DMS53 treated with DMSO at 0.1 percent for 48 hours (cell line): ENCODE measurements around the gene HARS2.
"Not testable (repeated sequence)": the region's sequence is repeated elsewhere in the genome, so short reads cannot be mapped to it uniquely, and the experiment has no call there.

Experiments used
- DNase-seq: peaks from one replicate; lab custom pipeline; 2025; ENCODE audit not compliant: unreplicated experiment; lab: John Stamatoyannopoulos, UW

Gene HARS2, protein sequence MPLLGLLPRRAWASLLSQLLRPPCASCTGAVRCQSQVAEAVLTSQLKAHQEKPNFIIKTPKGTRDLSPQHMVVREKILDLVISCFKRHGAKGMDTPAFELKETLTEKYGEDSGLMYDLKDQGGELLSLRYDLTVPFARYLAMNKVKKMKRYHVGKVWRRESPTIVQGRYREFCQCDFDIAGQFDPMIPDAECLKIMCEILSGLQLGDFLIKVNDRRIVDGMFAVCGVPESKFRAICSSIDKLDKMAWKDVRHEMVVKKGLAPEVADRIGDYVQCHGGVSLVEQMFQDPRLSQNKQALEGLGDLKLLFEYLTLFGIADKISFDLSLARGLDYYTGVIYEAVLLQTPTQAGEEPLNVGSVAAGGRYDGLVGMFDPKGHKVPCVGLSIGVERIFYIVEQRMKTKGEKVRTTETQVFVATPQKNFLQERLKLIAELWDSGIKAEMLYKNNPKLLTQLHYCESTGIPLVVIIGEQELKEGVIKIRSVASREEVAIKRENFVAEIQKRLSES

DNA sequence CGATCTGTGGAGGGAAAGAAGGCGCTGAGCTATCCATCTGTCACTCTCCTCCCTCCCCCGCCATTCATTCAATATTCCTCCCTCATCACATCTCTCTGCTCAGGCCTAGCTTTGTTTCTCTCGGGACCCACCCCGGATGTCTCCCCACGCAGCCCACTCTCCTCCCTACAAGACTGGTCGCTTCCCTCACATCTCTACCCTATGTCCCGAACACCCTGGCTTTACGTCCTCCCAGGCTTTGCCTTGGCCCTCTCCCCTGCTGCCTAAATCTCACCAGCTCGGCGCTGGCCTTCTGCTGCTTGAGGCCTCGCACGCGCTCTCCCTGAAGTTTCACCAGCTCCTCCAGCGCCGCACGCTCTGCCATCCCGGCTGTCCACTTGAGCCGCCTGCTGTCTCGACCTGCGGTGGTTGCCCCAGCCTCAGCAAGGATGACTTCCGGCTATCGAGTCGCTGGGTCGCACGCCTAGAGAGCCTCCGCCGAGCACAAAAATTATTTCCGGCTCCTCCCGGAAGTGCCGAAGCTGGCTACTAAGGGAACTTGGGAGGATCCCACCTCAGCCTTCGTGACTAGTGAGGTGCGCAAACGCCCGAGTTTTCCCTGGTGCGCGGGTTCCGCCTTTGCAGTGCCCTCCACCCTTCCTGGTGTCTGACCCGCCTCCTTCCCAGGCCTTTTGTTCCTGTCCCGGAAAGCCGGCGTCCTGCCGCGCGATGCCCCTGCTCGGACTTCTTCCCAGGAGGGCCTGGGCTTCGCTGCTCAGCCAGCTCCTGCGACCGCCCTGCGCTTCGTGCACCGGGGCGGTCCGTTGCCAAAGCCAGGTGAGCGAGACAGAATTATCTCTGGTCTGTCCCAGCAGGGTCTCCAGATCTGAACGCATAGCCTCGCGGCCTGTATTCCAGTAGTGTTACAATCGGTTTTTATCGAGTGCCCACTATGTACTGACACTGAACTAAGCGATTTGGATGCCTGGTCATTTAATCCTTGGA lies at the start of gene HARS2, which contains the start of gene HARS1:
Gene HARS2, plus strand, starts transcription at position 515 of the 984 bp plus-strand sequence. Its CDS starts 194 bp downstream, at position 709.
Gene HARS1, minus strand, starts transcription at position 430 of the 984 bp plus-strand sequence. Its CDS starts 66 bp downstream, at position 364.
- peak; percentile 90 for DNase-seq

DNA sequence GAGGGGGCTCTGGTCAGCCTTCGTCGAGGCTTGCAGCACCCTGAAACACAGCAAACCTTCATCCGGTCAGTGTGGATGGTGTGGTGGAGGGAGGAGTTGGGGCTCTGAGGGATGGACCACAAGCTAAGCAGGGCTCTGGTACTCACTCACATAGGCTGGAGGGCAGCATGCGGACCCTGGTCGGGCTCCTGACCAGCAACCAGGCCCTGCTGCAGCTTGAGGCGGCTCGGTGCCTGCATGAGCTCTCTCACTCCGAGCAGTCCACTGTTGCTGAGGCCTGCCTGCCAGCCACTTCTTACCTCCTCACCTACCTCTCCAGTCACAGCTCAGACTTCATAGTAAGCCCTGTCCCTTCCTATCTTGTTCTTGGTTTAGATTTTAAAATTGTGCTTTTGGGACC lies 49.5 kb upstream of the HARS2 start:
- no peak for DNase-seq

DNA sequence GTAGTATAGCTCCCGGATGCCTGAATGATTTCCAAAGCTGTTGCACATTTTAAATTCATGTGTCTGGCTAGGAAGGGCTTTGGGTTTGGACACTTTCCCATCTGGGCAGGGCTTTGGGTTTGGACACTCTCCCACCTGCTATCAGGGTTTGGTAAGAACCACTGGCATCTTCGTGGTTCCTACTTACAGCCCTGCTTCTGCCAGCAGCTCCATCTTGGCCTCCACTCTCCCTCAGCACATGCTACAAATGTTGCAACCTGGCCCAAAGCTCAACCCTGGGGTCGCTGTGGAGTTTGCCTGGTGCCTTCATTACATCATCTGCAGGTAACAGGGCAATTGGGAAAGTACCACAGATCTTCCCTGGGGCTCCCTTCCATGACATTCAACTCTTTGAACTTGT lies 48.5 kb upstream of the HARS2 start:
- DNase-seq: no peak

DNA sequence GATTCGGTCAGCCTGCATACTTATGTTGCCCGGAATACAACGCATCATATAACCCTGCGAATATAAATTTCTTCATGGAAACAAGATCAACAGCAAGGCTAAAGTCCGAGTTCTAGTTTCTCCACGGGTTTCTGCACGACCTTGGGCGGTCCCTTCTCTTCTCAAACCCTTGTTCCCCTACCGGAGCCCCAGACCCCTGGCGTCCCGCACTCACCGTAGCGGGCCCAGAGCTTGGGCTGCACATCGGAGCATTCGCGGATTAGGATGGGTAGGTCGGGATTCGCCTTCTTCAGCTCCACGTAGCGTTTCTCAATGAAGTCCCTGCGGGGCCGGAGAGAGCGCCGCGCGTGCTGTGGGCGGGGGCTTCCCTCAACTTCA lies 44.2 kb upstream of the HARS2 start:
- no peak for DNase-seq

DNA sequence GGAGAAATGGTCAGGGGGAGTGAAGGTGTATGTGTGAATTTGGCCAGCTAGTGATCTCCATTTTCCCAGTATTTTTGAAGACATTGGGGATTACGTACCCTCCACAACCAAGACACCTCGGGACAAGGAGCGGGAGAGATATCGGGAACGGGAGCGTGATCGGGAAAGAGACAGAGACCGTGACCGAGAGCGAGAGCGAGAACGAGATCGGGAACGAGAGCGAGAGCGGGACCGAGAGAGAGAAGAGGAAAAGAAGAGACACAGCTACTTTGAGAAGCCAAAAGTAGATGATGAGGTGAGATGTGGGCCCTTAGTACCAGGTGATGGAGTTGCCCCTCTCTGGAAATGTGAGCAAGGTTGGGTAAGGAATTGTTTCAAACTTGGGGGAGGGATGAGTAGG lies 32.4 kb upstream of the HARS2 start:
- DNase-seq: no peak

DNA sequence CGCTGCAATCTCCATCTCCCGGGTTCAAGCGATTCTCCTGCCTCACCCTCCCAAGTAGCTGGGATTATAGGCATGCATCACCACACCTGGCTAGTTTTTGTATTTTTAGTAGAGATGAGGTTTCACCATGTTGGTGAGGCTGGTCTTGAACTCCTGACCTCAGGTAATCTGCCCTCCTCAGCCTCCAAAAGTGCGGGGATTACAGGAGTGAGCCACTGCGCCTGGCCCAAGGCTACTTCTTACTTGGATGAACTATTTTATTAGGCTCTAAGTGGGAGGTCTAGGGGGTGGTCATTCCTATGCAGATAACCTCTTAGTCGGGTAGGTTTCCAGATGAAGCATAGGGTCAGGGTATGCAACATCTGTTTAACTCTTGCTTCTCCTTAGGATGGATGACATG lies 30.9 kb upstream of the HARS2 start:
- not testable (repeated sequence) for DNase-seq

DNA sequence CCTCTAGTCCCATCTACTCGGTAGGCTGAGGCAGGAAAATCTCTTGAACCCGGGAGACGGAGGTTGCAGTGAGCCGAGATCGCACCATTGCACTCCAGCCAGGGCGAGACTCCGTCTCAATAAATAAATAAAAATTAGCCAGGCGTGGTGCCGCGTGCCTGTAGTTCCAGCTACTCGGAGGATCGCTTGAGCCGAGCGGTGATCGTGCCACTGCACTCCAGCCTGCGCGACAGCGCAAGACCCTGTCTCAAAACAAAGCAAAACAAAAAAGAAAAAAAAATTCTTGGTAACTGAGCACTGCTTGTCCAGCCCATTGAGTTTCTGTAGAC lies 27.3 kb upstream of the HARS2 start:
- DNase-seq: no peak

DNA sequence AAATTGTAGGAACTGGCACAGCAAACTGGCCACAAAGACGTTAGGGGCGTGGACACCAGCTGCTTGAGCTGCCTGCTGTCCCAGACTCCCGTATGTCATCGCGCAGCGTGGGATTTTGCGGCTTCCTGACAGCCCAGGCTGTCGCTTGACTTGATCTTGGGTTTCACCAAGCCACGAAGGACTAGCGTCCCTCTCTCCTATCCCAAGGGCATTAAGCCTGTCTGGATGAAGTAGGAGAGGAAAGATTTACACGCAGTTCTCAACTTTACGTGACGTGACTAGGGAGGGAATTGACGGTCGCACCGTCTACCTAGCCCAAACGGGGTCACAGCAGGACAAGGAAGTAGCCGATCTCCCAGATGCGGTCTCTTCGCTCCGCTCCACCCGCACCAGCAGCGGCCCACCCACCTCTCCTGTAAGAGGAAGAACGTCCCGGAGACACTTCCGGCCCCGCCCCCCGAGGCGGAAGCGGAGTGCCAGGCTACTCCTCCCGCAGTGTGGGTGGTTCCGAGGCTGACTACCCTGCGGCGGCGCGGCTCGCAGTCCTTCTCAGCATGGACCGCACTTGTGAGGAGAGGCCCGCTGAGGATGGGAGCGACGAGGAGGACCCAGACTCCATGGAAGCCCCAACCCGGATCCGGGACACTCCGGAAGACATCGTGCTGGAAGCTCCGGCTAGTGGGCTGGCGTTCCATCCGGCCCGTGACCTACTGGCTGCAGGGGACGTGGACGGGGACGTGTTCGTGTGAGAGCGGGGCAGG lies 26.7 kb upstream of the HARS2 start, which contains the start of gene WDR55:
Gene WDR55, plus strand, starts transcription at position 546 of the 761 bp plus-strand sequence. Its CDS starts 9 bp downstream, at position 555.
- peak; percentile 94 for DNase-seq

DNA sequence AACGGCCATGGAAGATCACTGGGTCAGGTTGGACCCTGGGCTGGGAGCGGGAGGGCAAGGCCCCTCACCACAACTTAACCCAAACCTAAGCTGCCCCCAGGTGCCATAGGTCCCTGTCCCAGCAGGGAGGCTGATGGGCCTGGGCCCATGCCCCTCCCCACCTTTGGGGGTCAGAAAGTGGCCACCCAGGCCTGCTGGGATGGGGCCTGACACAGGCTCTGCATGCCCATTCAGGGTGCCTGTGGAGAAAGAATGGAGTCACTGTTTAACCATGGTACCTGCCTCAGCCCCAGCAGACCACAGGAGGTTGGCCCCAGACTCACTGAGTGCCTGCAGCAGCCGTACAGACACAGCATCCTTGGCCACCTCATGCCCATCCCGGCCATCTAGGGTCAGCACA lies 20.2 kb upstream of the HARS2 start:
- not testable (repeated sequence) for DNase-seq

DNA sequence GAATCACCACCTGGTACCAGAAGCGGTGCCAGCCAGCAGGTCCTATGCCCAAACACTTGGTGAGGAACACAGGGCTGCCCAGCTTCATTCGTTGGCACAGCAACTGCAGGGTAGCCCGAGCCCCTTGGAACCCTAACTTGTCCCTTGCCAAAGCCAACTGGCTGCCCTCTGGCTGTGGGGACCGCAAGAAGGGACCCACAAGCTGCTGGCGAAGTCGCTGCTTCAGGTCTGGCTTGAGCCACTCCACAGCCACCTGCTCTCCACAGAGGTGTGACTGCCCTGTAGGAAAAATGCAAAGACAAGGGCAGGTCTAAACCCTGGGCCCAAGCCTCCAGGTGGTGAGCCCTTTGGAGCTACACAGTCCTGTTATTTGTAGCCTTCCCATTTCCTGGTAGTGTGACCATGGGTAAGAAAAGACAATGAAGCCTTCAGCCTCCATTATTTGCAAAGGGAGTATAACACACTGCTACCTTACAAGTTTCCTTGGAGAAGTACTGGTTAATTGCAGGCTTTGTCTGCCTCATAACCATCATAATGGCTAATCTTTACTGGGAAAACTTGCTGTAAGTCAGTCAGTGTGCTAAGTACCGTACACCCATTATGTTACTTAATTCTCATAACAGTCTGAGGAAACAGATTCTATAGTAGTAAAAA lies 19.7 kb upstream of the HARS2 start:
- DNase-seq: no peak

DNA sequence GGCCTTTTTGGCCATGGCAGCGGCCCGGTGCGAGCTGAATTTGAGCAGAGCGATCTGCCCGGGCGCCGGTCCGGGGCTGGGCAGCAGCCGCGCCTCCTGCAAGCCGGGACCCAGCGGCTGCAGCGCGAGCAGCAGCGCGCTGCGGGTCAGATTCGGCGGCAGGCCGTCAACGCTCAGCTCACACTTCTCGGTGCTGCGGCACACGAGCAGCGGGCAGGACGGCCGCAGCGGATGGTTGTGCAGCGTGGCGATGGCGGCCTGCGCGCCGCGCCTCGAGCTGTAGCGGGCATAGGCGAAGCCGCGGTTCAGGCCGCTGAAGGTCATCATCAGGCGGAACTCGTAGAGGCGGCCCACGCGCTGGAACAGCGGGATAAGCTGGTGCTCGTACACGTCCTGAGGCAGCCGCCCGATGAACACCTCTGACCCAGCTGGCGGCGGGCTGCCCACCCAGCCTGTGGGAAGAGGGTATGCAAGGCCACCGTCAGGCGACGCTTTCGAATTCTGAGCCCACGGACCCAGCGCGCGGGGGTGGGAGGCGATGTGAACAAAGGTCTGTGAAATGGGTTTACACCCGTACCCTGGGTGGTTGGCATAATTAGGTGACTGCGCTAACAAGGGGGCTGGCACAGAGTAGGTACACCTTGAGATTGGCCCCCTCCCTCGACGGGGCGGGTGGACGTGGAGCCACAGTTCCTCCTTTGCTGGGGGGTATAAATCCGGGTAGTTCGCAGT lies 18.6 kb upstream of the HARS2 start:
- peak; percentile 8 for DNase-seq

DNA sequence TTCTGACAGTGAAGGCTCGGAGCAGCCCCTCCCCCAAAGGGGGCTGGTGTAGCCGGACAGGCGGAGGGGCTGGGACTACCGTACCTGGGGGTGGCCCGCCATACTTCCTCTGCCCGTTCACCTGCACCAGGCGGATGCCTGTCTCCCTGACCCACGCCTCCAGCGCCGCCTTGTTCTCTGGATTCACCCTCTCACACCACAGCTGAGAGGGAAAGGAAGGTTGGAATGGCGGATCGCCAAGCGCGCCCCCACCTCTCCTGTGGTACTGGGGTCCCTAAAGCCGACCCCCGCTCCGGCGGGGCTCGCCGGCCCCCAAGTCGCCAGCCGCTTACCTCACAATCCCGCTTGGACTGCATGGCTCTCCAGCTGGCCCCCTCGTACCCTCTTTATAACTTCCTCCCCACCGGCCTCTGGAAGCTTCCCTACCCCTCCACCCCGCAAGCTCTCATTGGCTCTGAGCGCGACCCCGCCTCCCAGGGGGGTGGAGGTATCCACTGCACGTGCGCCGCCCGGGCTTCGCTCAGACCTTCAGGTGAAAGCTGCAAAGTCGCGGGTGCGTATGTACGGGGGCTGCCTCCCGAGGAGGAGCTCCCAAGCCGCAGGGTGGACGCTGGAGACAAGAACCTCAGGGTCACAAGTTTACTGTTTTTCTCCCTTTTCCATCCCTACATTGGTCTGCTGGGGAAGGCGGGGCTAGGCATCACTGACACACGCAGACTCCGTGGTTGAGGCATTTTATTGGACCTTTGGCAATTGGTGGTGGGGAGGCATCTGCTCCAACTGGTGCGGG lies 17.9 kb upstream of the HARS2 start, which contains the start of gene DND1:
Gene DND1, minus strand, starts transcription at position 390 of the 790 bp plus-strand sequence. Its CDS starts 34 bp downstream, at position 356.
- DNase-seq: no peak

DNA sequence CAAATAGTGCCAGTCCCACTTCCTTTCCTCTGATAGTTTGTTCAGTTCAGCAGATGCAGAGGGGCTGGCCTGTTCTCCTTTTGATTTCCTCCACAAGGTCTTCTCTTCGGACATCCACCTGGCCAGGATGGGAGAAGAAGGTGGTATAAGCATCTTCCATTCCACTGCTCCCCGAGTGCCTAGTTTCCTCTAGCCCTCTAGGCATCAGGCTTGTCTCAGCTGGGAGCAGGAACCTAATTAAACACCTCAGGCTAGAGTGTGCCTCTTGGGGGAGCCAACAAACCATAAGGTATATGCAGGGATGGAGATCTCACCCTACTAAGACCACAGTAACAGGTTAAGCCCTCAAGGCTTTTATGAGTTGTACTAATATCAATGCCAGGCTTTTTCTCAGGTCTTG lies 17.0 kb upstream of the HARS2 start:
- no peak for DNase-seq

DNA sequence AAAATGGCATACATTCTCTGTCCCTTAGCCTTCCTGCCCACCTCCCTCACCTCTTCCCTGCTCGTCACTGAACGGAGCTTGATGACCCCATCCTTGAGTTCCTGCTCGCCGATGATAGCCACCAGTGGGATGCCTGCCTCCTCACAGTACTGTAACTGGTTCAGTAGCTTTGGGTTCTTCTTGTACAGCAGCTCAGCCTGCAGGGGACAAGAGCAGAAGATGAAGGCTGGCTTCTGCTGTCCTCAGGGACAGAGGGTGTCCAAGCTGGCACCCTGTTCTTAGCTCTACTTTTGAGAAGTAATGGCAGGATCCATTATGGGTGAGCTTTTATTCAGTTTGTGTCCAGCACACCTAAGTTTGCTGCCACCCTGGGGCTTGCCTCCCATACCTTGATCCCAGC lies 16.6 kb upstream of the HARS2 start:
- DNase-seq: no peak

DNA sequence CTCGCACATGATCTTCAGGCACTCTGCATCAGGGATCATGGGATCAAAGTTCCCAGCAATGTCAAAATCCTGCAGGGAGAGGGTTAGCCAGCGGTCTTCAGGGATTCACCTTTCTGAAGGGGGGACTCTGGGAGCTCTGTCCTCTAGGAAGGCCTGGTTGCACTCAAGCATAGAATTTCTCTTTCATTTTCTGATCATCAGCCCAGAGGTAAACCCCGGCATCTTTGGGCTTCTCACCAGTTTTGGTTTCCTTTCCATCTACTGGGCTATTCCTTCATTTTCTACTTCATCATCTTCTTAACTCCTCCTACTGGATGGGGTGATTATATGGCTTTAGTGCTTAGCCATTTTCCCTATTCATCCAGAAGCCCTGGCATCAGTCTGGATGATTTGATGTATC lies 13.3 kb upstream of the HARS2 start:
- DNase-seq: no peak

DNA sequence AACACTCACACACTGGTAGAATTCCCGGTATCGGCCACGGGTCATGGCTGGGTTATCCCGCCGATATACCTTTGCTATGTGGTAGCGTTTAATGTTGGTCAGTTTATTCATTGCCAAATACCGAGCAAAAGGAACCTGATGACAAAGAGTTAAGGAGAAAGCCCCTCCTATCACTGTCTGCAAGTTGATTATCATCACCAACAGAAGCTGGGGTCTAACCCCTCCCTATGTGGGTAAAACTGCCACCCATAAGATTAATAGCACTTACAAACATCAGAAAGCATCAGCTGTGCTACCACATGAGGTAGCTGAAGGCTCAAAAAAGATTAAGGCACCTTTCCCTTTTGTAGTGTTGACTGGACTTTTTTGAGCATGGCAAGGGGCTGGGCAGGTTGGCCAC lies 12.3 kb upstream of the HARS2 start:
- DNase-seq: no peak

DNA sequence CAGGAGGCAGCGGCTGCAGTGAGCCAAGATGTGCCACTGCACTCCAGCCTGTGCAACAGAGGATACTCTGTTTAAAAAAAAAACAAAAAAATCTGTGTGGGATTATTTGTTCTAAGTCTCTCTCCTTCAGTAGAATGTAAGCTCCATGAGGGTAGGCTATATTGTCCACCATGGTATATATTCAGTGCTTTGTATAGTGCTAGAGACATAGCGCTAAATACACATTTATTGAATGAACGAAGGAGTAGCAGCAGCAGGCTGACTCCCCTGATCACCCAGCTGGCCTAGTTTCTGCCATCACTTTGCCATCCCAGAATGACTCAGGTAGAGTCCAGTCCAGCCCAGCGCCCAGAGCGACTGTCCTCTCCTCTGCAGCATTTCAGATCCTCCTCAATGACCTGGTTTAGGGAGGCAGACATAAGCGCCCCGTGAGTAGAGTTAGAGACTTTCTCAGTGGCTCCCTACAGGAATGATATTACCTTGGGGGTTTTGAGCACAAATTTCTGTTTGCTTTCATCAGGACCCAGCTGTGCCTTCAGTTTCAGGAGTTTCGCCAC lies 801 bp upstream of the HARS2 start:
- no peak for DNase-seq

DNA sequence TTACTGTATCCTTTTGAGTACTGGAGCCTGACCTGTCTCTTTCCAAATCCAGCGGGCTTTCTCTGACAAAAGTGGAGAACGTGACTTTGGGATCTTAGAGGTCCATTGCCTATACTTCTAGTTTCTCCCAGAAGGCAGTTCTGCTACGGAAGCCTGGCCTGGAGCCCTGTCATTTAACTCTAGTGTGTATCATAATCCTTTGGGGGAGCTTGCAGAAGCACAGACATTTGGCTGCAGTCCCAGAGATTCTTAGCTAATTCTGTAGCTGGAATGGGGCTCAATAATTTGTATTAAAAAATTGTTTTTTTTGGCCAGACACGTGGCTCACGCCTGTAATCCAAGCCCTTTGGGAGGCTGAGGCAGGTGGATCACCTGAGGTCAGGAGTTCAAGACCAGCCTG lies 3.0 kb downstream of the HARS2 start:
- DNase-seq: no peak
